ENCODE measurements around the gene SCT.

The SCT gene

DNA sequence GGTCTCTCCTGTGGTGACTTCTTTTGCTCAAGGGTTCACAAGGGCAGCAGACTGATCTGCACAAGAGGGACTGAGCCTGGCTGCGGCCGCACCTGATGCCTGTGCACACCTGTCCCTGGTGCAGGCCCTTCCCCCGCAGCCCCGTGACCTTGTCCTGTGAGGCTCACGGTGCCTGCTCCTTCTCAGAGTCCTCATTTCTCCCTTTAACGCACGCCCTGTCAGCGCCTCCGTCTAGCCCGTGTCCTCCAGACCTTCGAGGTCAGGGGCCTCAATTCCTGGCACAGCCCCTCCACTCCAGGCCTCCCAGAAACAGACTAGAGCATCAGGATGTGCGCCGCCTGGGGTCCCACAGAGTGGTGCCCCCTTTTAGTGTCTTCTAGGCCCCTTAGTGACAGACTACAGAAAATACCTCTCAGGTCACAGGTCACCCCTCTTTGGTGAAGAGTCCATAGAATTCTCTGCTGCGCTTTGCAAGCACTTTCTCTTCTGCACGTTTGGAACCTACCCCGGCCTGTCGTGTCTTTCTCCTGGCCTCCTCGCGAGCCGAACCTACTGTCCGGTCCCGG is 9.0 kb upstream of the SCT start:
- Histone ChIP-seq H3K4me1 (no peaks in the 10 kb centered on the region), H3K9me3 (no peaks in the 10 kb centered on the region), H3K36me3 (no peaks in the 10 kb centered on the region), H3K27me3 (peaks cover 5% of the 10 kb centered on the region; the same call in 1 of the 2 replicates), H3K4me3 (ENCODE audit: low read depth, low read length) (no peak overlapping the region)
- TF ChIP-seq, protein P1, sequence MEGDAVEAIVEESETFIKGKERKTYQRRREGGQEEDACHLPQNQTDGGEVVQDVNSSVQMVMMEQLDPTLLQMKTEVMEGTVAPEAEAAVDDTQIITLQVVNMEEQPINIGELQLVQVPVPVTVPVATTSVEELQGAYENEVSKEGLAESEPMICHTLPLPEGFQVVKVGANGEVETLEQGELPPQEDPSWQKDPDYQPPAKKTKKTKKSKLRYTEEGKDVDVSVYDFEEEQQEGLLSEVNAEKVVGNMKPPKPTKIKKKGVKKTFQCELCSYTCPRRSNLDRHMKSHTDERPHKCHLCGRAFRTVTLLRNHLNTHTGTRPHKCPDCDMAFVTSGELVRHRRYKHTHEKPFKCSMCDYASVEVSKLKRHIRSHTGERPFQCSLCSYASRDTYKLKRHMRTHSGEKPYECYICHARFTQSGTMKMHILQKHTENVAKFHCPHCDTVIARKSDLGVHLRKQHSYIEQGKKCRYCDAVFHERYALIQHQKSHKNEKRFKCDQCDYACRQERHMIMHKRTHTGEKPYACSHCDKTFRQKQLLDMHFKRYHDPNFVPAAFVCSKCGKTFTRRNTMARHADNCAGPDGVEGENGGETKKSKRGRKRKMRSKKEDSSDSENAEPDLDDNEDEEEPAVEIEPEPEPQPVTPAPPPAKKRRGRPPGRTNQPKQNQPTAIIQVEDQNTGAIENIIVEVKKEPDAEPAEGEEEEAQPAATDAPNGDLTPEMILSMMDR (IDR thresholded peaks at IDR 0.05; ENCODE audit: low read depth, low read length), result no peak
- no peak for DNase-seq

DNA sequence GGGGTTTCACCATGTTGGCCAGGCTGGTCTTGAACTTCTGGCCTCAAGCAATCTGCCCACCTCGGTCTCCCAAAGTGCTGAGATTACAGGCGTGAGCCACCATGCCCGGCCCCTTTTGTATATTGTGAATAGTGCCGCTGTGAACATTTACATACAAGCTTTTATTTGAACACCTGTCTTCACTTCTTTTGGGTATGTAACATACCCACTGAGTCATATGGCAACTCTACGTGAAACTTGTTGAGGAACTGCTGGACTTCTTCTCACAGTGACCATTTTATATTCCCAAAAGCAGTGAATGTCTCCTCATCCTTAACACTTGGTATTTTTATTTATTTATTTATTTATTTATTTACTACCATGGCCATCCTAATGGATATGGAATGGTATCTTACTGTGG is 3.9 kb upstream of the SCT start:
- Histone ChIP-seq H3K9me3 (no peaks in the 10 kb centered on the region), H3K27me3 (no peaks in the 10 kb centered on the region), H3K4me3 (ENCODE audit: low read depth, low read length) (no peak overlapping the region), H3K4me1 (no peaks in the 10 kb centered on the region), H3K36me3 (no peaks in the 10 kb centered on the region)
- no peak for DNase-seq
- TF ChIP-seq, protein P1 (IDR thresholded peaks at IDR 0.05; ENCODE audit: low read depth, low read length), result no peak

DNA sequence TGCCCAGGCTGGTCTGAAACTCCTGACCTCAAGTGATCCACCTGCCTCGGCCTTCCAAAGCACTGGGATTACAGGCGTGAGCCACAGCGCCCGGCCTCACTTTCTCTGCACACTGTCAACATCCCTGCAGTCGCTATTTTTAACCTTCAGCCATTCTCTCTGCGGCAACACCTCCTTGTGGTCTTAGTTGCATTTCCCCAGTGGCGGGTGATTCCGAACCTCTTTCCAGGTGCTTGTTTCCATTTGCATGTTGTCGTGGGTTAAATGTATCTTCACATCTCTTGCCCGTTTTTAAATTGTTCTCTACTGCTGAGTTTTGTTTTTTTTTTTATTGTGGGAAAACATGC is 2.2 kb upstream of the SCT start:
- H3K27me3 ChIP-seq, result no peaks in the 10 kb centered on the region
- TF ChIP-seq, protein P1 (IDR thresholded peaks at IDR 0.05; ENCODE audit: low read depth, low read length), result no peak
- no peak for DNase-seq
- H3K36me3 ChIP-seq, result no peaks in the 10 kb centered on the region
- H3K4me1 ChIP-seq, result no peaks in the 10 kb centered on the region
- H3K4me3 ChIP-seq (ENCODE audit: low read depth, low read length), result no peak overlapping the region
- H3K9me3 ChIP-seq, result no peaks in the 10 kb centered on the region

DNA sequence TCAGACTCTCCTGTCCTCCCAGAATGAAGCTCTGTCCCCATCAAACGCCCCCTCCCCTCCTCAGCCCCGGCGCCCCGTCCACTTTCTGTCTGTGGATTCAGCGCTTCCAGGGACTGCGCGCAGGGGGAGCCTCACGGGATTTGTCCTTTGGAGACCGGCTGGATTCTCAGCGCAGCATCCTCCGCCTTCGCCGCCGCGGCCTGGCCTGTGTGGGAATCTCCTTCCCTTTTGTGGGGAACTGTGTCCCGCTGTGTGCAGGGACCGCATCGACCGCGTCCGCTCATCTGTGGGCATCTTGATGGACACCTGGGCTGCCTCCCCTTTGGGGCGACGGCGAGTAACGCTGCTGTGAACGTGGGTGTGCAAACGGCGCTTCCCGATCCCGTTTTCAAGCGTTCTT is 1.1 kb upstream of the SCT start:
- no peak for DNase-seq
- Histone ChIP-seq H3K27me3 (no peaks in the 10 kb centered on the region), H3K4me1 (no peaks in the 10 kb centered on the region), H3K4me3 (ENCODE audit: low read depth, low read length) (no peak overlapping the region), H3K9me3 (no peaks in the 10 kb centered on the region), H3K36me3 (no peaks in the 10 kb centered on the region)
- TF ChIP-seq, protein P1 (IDR thresholded peaks at IDR 0.05; ENCODE audit: low read depth, low read length), result no peak

DNA sequence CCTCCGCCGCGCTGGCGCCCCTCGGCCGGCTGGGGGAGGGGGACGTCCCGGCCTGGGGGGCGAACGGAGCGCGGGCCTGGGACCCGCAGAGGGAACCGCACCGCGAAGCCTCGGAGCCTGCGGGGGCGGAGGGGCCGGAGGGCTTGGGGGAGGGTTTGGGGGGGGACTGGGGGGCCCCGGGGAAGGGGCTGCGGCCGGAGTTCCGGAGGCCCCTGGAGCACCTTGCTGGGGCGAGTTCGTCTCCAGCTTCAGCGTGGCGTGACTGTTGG is 261 bp upstream of the SCT start:
- Histone ChIP-seq H3K4me3 (ENCODE audit: low read depth, low read length) (no peak overlapping the region), H3K4me1 (no peaks in the 10 kb centered on the region), H3K9me3 (no peaks in the 10 kb centered on the region), H3K27me3 (no peaks in the 10 kb centered on the region), H3K36me3 (no peaks in the 10 kb centered on the region)
- TF ChIP-seq, protein P1 (IDR thresholded peaks at IDR 0.05; ENCODE audit: low read depth, low read length), result no peak
- DNase-seq, result no peak

DNA sequence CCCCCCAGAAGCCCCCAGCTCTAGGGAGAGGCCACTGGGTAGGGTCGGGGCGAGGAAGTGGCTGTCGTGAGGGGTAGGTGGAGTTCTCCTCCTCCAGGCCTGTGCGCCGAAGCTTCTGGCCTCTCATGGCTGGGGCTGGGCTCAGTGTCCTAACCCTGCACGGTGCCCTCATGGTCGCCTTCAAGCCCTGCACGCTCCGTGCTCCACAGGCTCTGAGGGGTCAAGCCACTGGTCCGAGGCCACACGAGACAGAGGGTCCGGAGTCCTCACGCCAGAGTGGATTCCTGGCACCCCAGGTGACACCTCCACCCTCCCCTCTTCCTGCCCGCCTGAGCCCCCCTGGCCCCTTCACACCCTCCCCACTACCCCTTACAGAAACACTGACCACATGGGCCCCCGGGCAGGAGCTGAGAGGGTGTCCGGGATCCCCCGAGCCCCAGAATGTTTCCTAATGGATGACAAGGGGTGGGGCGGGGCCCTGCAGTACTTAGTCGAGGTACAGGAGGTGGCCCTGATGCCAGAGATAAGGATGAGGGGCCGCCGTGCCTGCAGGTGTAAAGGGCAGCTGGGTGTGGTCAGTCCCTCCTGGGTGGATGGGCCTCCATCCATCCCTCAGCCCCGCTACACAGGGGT is 1.2 kb downstream of the SCT start:
- no peak for DNase-seq
- TF ChIP-seq, protein P1 (IDR thresholded peaks at IDR 0.05; ENCODE audit: low read depth, low read length), result no peak
- no peak overlapping the region for H3K4me3 ChIP-seq (ENCODE audit: low read depth, low read length)

More for the DNA sequence above, 1.2 kb downstream of the SCT start:
- Histone ChIP-seq H3K27me3 (no peaks in the 10 kb centered on the region), H3K9me3 (no peaks in the 10 kb centered on the region), H3K36me3 (no peaks in the 10 kb centered on the region), H3K4me1 (no peaks in the 10 kb centered on the region)

Data from BE2C (cell line).